GM10266 (cell line): ENCODE measurements around the gene JAZF1.

Source experiments
- DNase-seq: peaks from one replicate; pipeline ENCODE4 v3.0.0; 2012; ENCODE audit errors: extremely low spot score
- TF ChIP-seq, protein P1 (sequence below): IDR thresholded peaks from 2 replicates; pipeline ENCODE4 v1.5.1; 2012; ENCODE audit warnings: mild to moderate bottlenecking, low read depth; ENCODE audit not compliant: control insufficient read depth, insufficient read depth; ENCODE audit errors: missing control alignments

The JAZF1 gene

DNA sequence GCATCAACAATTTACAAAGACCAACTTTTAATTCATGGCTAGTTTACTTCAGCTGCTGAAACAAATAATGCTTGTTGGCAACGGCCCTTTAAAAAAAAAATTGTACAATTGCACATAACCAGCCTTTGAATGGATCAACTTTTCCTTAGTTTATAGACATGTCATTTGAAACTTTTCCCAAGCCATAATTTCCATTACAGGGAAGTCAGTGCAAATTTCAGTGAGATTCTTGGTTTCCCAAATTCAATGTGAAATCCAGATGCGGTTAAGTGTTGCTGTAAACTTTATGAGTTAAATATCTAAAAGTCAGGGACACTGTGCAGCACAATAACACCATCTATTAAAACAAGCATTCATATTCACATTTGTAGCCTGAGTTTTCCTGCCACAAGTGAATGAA lies 182.2 kb downstream of the JAZF1 start:
- no peak for DNase-seq
- TF ChIP-seq, protein P1, sequence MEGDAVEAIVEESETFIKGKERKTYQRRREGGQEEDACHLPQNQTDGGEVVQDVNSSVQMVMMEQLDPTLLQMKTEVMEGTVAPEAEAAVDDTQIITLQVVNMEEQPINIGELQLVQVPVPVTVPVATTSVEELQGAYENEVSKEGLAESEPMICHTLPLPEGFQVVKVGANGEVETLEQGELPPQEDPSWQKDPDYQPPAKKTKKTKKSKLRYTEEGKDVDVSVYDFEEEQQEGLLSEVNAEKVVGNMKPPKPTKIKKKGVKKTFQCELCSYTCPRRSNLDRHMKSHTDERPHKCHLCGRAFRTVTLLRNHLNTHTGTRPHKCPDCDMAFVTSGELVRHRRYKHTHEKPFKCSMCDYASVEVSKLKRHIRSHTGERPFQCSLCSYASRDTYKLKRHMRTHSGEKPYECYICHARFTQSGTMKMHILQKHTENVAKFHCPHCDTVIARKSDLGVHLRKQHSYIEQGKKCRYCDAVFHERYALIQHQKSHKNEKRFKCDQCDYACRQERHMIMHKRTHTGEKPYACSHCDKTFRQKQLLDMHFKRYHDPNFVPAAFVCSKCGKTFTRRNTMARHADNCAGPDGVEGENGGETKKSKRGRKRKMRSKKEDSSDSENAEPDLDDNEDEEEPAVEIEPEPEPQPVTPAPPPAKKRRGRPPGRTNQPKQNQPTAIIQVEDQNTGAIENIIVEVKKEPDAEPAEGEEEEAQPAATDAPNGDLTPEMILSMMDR = no peak

DNA sequence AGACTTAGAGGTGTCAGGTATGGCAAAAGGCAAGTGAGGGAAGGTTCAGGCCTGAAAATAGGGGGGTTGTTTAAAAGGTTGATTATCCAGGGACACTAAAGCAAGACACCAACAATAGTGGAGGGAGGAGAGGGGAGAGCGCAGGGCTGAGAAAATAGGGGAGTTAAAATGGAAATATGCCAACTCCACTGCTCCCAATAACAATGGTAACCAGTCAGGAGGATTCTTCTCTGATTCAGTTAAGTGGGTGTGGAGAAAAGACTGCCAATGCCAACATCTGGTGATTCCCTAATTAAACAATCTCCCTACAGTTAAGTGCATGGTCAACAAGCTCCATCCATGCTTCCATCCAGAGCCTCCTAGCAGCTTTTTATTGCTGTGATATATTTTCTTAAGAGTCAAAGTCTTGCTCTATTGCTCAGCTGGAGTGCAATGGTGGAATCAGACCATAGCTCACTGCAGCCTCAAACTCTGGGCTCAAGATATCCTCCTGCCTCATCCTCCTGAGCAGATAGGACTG lies 183.3 kb downstream of the JAZF1 start:
- DNase-seq = no peak
- TF ChIP-seq, protein P1 = no peak

- TF ChIP-seq, protein P1 = no peak
- DNase-seq = no peak
Observed at GRCh38 chr7:27996141-27996540, 184.5 kb downstream of the JAZF1 start.

GRCh38 chr7:27995228-27995627 lies 185.4 kb downstream of the JAZF1 start:
- DNase-seq = no peak
- TF ChIP-seq, protein P1 = no peak

DNA sequence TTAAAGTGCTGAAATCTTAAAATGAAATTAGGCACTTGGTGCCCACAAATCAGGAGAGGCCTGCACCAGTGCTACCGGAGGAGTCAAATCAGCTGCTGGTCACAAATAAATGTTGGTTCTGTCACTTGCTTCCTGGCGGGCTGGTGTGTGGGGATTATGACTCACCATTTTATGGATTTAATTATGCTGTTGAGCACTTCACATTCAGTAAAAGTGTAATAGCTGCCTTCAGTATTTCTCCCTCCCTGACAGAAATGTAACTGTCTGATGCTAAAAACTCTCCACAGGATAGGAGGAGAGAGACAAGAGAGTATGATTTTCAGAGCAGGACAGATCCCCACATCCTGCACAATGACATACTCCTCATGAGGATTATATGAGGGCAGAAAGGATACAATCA lies 186.0 kb downstream of the JAZF1 start:
- no peak for DNase-seq
- TF ChIP-seq, protein P1 = no peak

DNA sequence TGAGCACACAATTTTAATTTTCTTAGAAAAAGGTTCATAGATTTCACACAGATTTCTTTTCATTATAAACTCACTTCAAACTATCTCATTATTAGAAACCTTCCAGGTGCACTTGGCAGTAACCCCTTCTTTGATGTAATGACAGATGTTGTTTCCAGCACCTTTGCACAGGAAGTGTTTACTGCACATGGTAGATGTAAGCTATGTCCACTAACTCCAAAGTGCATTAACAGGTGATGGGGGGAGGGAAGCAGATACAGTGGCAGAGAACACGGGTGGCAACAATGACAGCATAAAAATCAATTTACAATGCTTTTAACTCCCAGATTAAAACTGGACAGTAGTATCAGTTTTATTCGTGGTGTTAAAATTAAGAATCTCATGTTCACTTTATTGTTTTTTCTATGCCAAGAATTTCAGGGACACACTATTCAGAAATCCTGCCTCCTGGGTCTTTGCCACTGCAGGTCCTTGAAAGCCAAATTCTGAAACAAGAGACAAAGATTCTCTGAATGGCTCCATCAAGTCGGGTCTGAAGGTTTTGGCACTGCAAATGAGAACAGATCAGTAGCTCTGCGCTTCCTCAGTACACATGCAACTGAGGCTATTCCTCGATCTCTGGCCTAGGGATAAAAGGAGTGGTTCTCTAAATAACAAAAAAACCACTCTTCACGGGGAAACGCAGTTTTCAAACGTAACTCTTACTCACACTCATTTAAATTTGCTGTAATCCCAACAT lies 187.7 kb downstream of the JAZF1 start:
- DNase-seq = no peak
- TF ChIP-seq, protein P1 = no peak

DNA sequence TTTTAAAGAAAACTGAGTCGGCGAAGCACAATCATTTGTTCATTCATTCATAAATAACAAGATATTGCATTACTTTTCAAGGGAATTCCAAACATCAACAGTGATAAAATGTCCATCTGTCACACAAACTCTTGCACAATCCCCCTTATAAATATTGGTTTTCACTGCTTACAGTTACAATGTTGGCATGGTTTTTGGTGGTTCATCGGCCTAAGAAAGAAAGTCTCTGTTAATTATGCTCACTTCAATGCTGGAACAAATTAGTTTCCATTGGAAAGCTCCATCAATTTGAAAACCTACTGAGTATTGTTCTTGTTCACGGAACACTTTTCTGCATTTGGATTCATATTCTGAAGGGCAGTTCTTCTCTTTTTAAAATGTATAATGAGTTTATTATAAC lies 188.5 kb downstream of the JAZF1 start:
- DNase-seq = no peak
- TF ChIP-seq, protein P1 = no peak
